GM19372 (cell line): ENCODE results near the gene TMEM221.

Experiments used
- ATAC-seq: cut with Tn5 transposase; IDR thresholded peaks from one replicate; pipeline ENCODE4 v1.9.1; 2021; ENCODE audit warnings: mild to moderate bottlenecking, low read depth, moderate library complexity; ENCODE audit not compliant: unreplicated experiment

Gene TMEM221

GRCh38 chr19:17447704-17448130, 751 bp downstream of the TMEM221 start:
- ATAC-seq: no peak

- ATAC-seq: no peak
Measured at GRCh38 chr19:17445526-17446165, 2.8 kb downstream of the TMEM221 start.

- ATAC-seq: no peak
Measured at GRCh38 chr19:17441241-17442021, 7.0 kb downstream of the TMEM221 start.

- no peak for ATAC-seq
Measured at GRCh38 chr19:17436874-17437267, 11.6 kb downstream of the TMEM221 start.

- ATAC-seq: no peak
Measured at GRCh38 chr19:17436094-17436873, 12.2 kb downstream of the TMEM221 start.

- no peak for ATAC-seq
Measured at GRCh38 chr19:17435218-17435617, 13.2 kb downstream of the TMEM221 start.

- no peak for ATAC-seq
Measured at GRCh38 chr19:17431417-17431816, 17.1 kb downstream of the TMEM221 start.

- no peak for ATAC-seq
Measured at GRCh38 chr19:17429641-17430113, 18.8 kb downstream of the TMEM221 start.

- no peak for ATAC-seq
Measured at GRCh38 chr19:17424743-17425365, 23.6 kb downstream of the TMEM221 start.

- no peak for ATAC-seq
Measured at GRCh38 chr19:17423429-17424208, 24.8 kb downstream of the TMEM221 start.

- ATAC-seq: no peak
Measured at GRCh38 chr19:17421942-17422341, 26.5 kb downstream of the TMEM221 start.

GRCh38 chr19:17420475-17420924, 28.0 kb downstream of the TMEM221 start:
- no peak for ATAC-seq

- peak; percentile 87 for ATAC-seq
Measured at GRCh38 chr19:17419621-17420474, 28.6 kb downstream of the TMEM221 start, which contains the start of gene MVB12A. MVB12A (plus strand) TSS chr19:17420047; CDS start chr19:17420136, 89 bp downstream.

- no peak for ATAC-seq
Measured at GRCh38 chr19:17419154-17419620, 29.3 kb downstream of the TMEM221 start.

GRCh38 chr19:17418710-17419109, 29.8 kb downstream of the TMEM221 start:
- no peak for ATAC-seq

- no peak for ATAC-seq
Measured at GRCh38 chr19:17415121-17415520, 33.3 kb downstream of the TMEM221 start.

- ATAC-seq: no peak
Measured at GRCh38 chr19:17414097-17414496, 34.4 kb downstream of the TMEM221 start.

- no peak for ATAC-seq
Measured at GRCh38 chr19:17411801-17412200, 36.7 kb downstream of the TMEM221 start.

GRCh38 chr19:17409990-17410389, 38.5 kb downstream of the TMEM221 start:
- ATAC-seq: no peak
